Activated CD8-positive, alpha-beta memory T cell treated with anti-CD3 and anti-CD28 coated beads, Interleukin-2, amount 50 U/mL, for 1 hour (primary cell): ENCODE measurements around the gene BTBD1.
A peak's percentile ranks its signal among the peaks of the same experiment; 100 is the strongest.

ENCODE experiments used
- DNase-seq: peaks from one replicate; pipeline ENCODE4 v3.0.0-alpha.2; 2020; ENCODE audit errors: extremely low read depth

Gene BTBD1

GRCh38 chr15:82993144-82993543 lies 73.9 kb downstream of the BTBD1 start:
- DNase-seq = no peak

GRCh38 chr15:82992436-82992998 lies 74.5 kb downstream of the BTBD1 start:
- no peak for DNase-seq

GRCh38 chr15:82986442-82986780 lies 80.6 kb downstream of the BTBD1 start:
- no peak for DNase-seq

GRCh38 chr15:82985688-82986441 lies 81.2 kb downstream of the BTBD1 start, which contains the start of gene RAMAC:
RAMAC (plus strand) TSS chr15:82986210; CDS start chr15:82989019, 2,809 bp downstream.
- DNase-seq = peak; percentile 95

- no peak for DNase-seq
These were observed 86.1 kb downstream of the BTBD1 start for GRCh38 chr15:82980981-82981380.

- no peak for DNase-seq
These were observed 87.3 kb downstream of the BTBD1 start for GRCh38 chr15:82979726-82980125.

- no peak for DNase-seq
These were observed 88.6 kb downstream of the BTBD1 start for GRCh38 chr15:82978438-82978837.

- no peak for DNase-seq
These were observed 90.0 kb downstream of the BTBD1 start for GRCh38 chr15:82977076-82977475.

GRCh38 chr15:82972990-82973389 lies 94.1 kb downstream of the BTBD1 start:
- DNase-seq = no peak

GRCh38 chr15:82971218-82971984 lies 95.7 kb downstream of the BTBD1 start:
- DNase-seq = no peak

GRCh38 chr15:82970696-82971095 lies 96.4 kb downstream of the BTBD1 start:
- no peak for DNase-seq

GRCh38 chr15:82970078-82970686 lies 96.9 kb downstream of the BTBD1 start:
- no peak for DNase-seq

GRCh38 chr15:82969353-82969752 lies 97.7 kb downstream of the BTBD1 start:
- no peak for DNase-seq

- DNase-seq = no peak
These were observed 99.0 kb downstream of the BTBD1 start for GRCh38 chr15:82968066-82968465.

- no peak for DNase-seq
These were observed 100.4 kb downstream of the BTBD1 start for GRCh38 chr15:82966671-82967071.
